CD8-positive, alpha-beta memory T cell (primary cell): ENCODE measurements around the gene PDIA2. TPM values are rescaled to one million over a fixed set of nuclear protein-coding genes. Genes with fewer than 3 reads are reported as not detected.
"Not testable (repeated sequence)": the region's sequence is repeated elsewhere in the genome, so short reads cannot be mapped to it uniquely, and the experiment has no call there.

Experiments
- CTCF ChIA-PET: fragments of 350-600 bp; sonication (Branson Sonifier 250); formaldehyde crosslinking; loops from one replicate; lab custom pipeline; 2021; ENCODE audit warnings: antibody characterized with exemption; lab: Charles Lee
- POLR2A ChIA-PET: fragments of 350-600 bp; sonication (Branson Sonifier 250); formaldehyde crosslinking; loops from one replicate; lab custom pipeline; 2021; ENCODE audit warnings: antibody characterized with exemption; lab: Charles Lee
- DNase-seq, 5 donors: peaks; one replicate each; pipeline versions ENCODE4 v3.0.0 to v3.0.0-alpha.2; 2020 to 2022; ENCODE audit warnings: mixed read lengths in 1 of 5
- H3K27ac ChIP-seq: one replicate; pipeline ENCODE4 v1.7.0; 2013; ENCODE audit warnings: low read depth, mild to moderate bottlenecking, low read length, moderate library complexity
- H3K27me3 ChIP-seq: 2 replicates; pipeline ENCODE4 v1.7.0; 2013; ENCODE audit warnings: low read length, mild to moderate bottlenecking; ENCODE audit not compliant: insufficient read depth, poor library complexity, severe bottlenecking
- H3K36me3 ChIP-seq: 2 replicates; pipeline ENCODE4 v1.7.0; 2013; ENCODE audit warnings: mild to moderate bottlenecking, low read length, moderate library complexity; ENCODE audit not compliant: insufficient read depth
- H3K4me1 ChIP-seq: 2 replicates; pipeline ENCODE4 v1.7.0; 2013; ENCODE audit warnings: mild to moderate bottlenecking, low read length, moderate library complexity; ENCODE audit not compliant: insufficient read depth
- H3K4me3 ChIP-seq: 2 replicates; pipeline ENCODE4 v1.7.0; 2013; ENCODE audit warnings: mild to moderate bottlenecking, low read length
- H3K9me3 ChIP-seq: 2 replicates; pipeline ENCODE4 v1.7.0; 2013; ENCODE audit warnings: mild to moderate bottlenecking, low read length
- H3K27ac Mint-ChIP-seq, 8 donors: one replicate each; pipeline ENCODE4 v1.8.0; 2020 to 2021; ENCODE audit warnings: mixed read lengths in 8 of 8, mild to moderate bottlenecking in 6 of 8, inconsistent platforms in 3 of 8, moderate library complexity in 3 of 8
- H3K27me3 Mint-ChIP-seq, 2 donors: one replicate each; pipeline ENCODE4 v1.8.0; 2020 to 2021; ENCODE audit warnings: mixed read lengths in 2 of 2, mild to moderate bottlenecking in 1 of 2, moderate library complexity in 1 of 2
- H3K36me3 Mint-ChIP-seq, 3 donors: one replicate each; pipeline ENCODE4 v1.8.0; 2020 to 2021; ENCODE audit warnings: mixed read lengths in 3 of 3, inconsistent platforms in 1 of 3, mild to moderate bottlenecking in 1 of 3
- H3K4me1 Mint-ChIP-seq, 3 donors: one replicate each; pipeline ENCODE4 v1.8.0; 2020 to 2021; ENCODE audit warnings: mixed read lengths in 3 of 3, inconsistent platforms in 1 of 3, mild to moderate bottlenecking in 1 of 3
- H3K4me3 Mint-ChIP-seq, 7 donors: one replicate each; pipeline ENCODE4 v1.8.0; 2020 to 2021; ENCODE audit warnings: mixed read lengths in 7 of 7, mild to moderate bottlenecking in 6 of 7, moderate library complexity in 4 of 7, inconsistent platforms in 2 of 7
- H3K9me3 Mint-ChIP-seq, 5 donors: one replicate each; pipeline ENCODE4 v1.8.0; 2020 to 2022; ENCODE audit warnings: mixed read lengths in 5 of 5, mild to moderate bottlenecking in 3 of 5, moderate library complexity in 2 of 5, inconsistent platforms in 1 of 5
- polyA plus RNA-seq: library from polyadenylated mRNA; unstranded; fragments of 300-500 nt; fragmentation: Illumina TruSeq; gene quantifications from one replicate; pipeline ENCODE4 v1.2.3, GENCODE V29; 2021
- total RNA-seq, 2 experiments: library from RNA; stranded (reverse); gene quantifications; one replicate each; pipeline ENCODE4 v1.2.3, GENCODE V29; 2021

The PDIA2 gene
- total and polyA plus RNA-seq, 3 experiments from 2014 or later, result not detected

DNA sequence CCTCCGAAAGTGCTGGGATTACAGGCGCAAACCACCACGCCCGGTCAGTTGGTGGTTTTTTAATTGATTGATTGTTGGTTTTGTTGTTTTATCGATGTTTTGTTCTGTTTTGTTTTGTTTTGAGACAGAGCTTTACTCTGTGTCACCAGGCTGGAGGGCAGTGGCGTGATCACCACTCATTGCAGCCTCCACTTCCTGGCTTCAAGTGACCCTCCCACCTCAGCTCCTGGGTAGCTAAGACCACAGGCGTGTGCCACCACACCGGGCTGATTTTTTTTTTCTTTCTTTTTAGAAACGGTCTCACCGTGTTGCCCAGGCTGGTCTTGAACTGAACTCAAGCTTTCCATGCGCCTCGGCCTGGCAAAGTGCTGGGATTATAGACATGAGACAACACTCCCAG is 35.9 kb upstream of the PDIA2 start:
- Mint-ChIP-seq H3K9me3 (no peaks in the 10 kb centered on the region), H3K27me3 (no peaks in the 10 kb centered on the region), H3K36me3 (peaks cover 0 to 15% (median 5%) of the 10 kb centered on the region in 3 donors), H3K4me3 (no peak overlapping the region), H3K4me1 (peaks cover 2 to 4% (median 3%) of the 10 kb centered on the region in 3 donors), H3K27ac (peak overlapping the region in 2 of 8 donors; percentile 6 to 41)
- H3K4me3 ChIP-seq, result no peak overlapping the region
- CTCF ChIA-PET, result no interaction called here
- H3K4me1 ChIP-seq, result no peaks in the 10 kb centered on the region
- no peaks in the 10 kb centered on the region for H3K27me3 ChIP-seq
- DNase-seq, result no peak
- POLR2A ChIA-PET, result no interaction called here
- no peaks in the 10 kb centered on the region for H3K9me3 ChIP-seq
- no peaks in the 10 kb centered on the region for H3K36me3 ChIP-seq
- no peak overlapping the region for H3K27ac ChIP-seq

DNA sequence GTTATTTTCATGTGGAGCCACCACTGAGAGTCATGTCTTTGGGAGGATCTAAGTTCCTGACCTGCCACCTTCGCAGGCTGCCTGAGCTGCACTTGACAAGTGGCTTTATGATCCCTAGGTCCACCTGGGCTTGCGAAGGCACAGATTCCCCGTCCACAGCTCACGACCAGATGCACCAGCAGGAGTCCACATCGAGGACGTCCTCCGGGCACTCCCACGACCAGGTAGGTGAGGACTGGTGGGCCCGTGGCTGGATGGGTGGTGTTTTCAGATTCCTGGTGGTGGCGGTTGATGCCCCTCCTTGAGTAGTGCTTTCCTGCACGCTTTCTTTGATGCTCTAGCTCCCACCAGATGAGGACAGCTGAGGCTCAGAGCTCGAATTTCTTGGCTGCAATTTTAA is 33.5 kb upstream of the PDIA2 start:
- ChIA-PET CTCF (interaction anchor here (1.2 kb wide), 1 partner anchor 21 kb away, joined by 3 read pairs; no protein-coding TSS in a partner anchor), POLR2A (no interaction called here)
- H3K36me3 ChIP-seq, result no peaks in the 10 kb centered on the region
- H3K4me3 Mint-ChIP-seq, result no peak overlapping the region
- H3K27ac ChIP-seq, result no peak overlapping the region
- peaks cover 0 to 22% (median 6%) of the 10 kb centered on the region in 3 donors for H3K36me3 Mint-ChIP-seq
- H3K27me3 ChIP-seq, result no peaks in the 10 kb centered on the region
- H3K4me1 ChIP-seq, result peaks cover 20% of the 10 kb centered on the region
- peaks cover 15 to 18% (median 18%) of the 10 kb centered on the region in 3 donors for H3K4me1 Mint-ChIP-seq
- no peak overlapping the region for H3K4me3 ChIP-seq
- H3K27ac Mint-ChIP-seq, result peak overlapping the region in 1 of 8 donors; percentile 72
- no peaks in the 10 kb centered on the region for H3K9me3 Mint-ChIP-seq
- no peaks in the 10 kb centered on the region for H3K9me3 ChIP-seq
- DNase-seq, result no peak
- H3K27me3 Mint-ChIP-seq, result no peaks in the 10 kb centered on the region

DNA sequence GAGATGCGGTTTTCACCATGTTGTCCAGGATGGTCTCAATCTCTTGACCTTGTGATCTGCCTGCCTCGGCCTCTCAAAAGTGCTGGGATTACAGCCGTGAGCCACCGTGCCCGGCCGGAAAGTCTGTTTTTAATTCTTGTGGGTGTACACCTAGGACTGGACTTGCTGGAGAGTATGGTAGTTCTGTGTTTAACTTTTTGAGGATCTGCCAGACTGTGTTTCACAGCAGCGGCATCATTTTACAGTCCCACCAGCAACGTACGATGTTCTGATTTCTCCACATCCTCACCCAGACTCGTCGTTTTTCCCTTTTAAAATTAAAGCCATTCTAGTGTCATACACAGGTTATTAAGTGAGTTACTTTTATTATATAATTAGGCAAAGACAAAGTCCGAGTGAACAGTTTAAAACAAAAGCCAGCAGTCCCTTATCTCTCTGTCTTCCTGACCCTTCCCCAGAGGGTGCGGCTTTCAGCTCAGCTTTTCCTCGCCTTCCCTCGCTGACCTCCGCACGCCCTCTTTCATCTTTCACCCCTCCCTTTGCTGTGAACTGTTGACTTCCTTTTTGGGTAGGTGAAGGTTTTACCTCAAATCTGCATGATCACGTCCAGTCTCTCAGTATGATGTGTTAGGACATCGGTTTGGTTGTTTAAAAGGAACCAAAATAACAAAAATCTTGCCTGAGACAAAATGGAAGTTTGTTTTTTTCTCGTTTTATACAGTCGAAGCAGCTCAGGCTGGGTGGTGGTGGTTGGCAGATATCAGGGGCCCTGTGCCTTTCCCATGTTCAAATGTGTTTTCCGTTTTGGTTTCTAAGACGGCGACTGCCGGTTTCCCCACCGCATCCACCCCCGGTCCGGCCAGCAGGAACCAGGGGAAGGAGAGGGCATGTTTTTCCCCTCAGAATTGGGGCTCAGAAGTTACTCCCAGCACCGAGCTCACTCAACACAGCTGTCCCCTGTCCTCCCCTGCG is 30.3 kb upstream of the PDIA2 start:
- ChIA-PET CTCF (interaction anchor here (0.6 to 3.1 kb wide), 2 partner anchors 17 to 182 kb away, joined by 4 to 13 read pairs; no protein-coding TSS in a partner anchor), POLR2A (interaction anchor here (0.6 to 1.9 kb wide), 2 partner anchors 18 to 133 kb away, joined by 5 read pairs; partner anchors contain the start of gene FAM234A)
- no peaks in the 10 kb centered on the region for H3K27me3 Mint-ChIP-seq

DNA sequence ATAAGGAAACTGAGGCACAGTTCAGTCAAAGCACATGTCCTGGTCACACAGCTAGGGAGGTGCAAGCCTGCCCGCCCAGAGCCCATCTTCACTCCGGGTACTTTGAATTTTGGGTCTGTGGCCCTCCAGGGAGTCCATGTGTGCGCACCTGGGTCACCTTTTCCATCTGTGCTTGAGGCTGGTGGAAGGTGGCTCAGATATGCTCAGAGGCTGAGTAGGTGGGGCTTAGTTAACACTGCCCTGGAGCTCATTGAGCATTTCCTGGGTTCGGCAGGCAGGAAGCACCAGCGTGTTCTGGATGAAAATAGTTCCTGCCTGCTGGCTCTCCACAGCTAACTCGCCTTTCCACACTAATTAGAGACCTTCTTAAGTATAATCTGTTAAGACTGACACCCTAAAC is 29.1 kb upstream of the PDIA2 start:
- H3K4me1 ChIP-seq, result peaks cover 20% of the 10 kb centered on the region
- no peaks in the 10 kb centered on the region for H3K9me3 Mint-ChIP-seq
- peak overlapping the region in 3 of 8 donors; percentile 17 to 54 (median 47) for H3K27ac Mint-ChIP-seq
- H3K27ac ChIP-seq, result no peak overlapping the region
- H3K36me3 ChIP-seq, result no peaks in the 10 kb centered on the region
- H3K4me3 ChIP-seq, result no peak overlapping the region
- no peak for DNase-seq
- no peaks in the 10 kb centered on the region for H3K27me3 ChIP-seq
- no peaks in the 10 kb centered on the region for H3K27me3 Mint-ChIP-seq
- POLR2A ChIA-PET, result interaction anchor here (1.9 kb wide), 1 partner anchor 19 kb away, joined by 5 read pairs; the partner anchor contains the start of gene FAM234A
- H3K4me3 Mint-ChIP-seq, result peak overlapping the region in 3 of 7 donors; percentile 8 to 68 (median 39)
- CTCF ChIA-PET, result interaction anchor here (0.8 to 3.1 kb wide), 4 partner anchors 10 to 97 kb away, joined by 3 to 13 read pairs (median 4); no protein-coding TSS in a partner anchor
- H3K4me1 Mint-ChIP-seq, result peaks cover 16 to 18% (median 18%) of the 10 kb centered on the region in 3 donors
- H3K9me3 ChIP-seq, result no peaks in the 10 kb centered on the region
- H3K36me3 Mint-ChIP-seq, result peaks cover 4 to 38% (median 12%) of the 10 kb centered on the region in 3 donors

More for the DNA sequence above, 30.3 kb upstream of the PDIA2 start:
- Histone ChIP-seq H3K27ac (peak overlapping the region; percentile 59), H3K9me3 (no peaks in the 10 kb centered on the region), H3K27me3 (no peaks in the 10 kb centered on the region), H3K4me3 (peak overlapping the region; percentile 40), H3K36me3 (no peaks in the 10 kb centered on the region), H3K4me1 (peaks cover 20% of the 10 kb centered on the region)
- peak in 2 of 5 donors; percentile 21 to 38 for DNase-seq
- Mint-ChIP-seq H3K4me3 (peak overlapping the region; percentile 67 to 92 (median 81)), H3K27ac (peak overlapping the region; percentile 34 to 98 (median 92)), H3K9me3 (no peaks in the 10 kb centered on the region), H3K36me3 (peaks cover 4 to 43% (median 12%) of the 10 kb centered on the region in 3 donors), H3K4me1 (peaks cover 16 to 18% (median 18%) of the 10 kb centered on the region in 3 donors)

DNA sequence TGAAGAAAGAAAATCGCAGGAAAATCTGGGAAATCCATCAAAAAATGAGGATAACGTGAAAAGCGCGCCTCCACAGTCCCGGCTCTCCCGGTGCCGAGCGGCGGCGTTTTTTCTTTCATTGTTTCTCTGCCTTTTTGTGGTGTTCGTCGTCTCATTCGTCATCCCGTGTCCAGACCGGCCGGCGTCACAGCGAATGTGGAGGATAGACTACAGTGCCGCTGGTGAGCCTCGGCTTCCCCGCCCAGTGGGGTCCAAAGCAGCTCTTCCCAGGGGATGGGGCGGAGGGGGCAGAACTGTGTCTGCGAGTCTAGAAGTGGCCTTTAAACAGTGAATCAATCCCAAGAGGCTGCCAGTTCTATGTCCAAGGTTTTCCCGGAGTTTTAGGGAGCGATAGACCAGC is 28.5 kb upstream of the PDIA2 start:
- H3K36me3 Mint-ChIP-seq, result peaks cover 4 to 44% (median 12%) of the 10 kb centered on the region in 3 donors
- H3K27ac Mint-ChIP-seq, result no peak overlapping the region
- peaks cover 20% of the 10 kb centered on the region for H3K4me1 ChIP-seq
- no peaks in the 10 kb centered on the region for H3K27me3 Mint-ChIP-seq
- H3K4me1 Mint-ChIP-seq, result peaks cover 16 to 22% (median 18%) of the 10 kb centered on the region in 3 donors
- no peak for DNase-seq
- no peaks in the 10 kb centered on the region for H3K27me3 ChIP-seq
- POLR2A ChIA-PET, result no interaction called here
- H3K9me3 ChIP-seq, result no peaks in the 10 kb centered on the region
- H3K9me3 Mint-ChIP-seq, result no peaks in the 10 kb centered on the region
- peak overlapping the region in 1 of 7 donors; percentile 9 for H3K4me3 Mint-ChIP-seq
- no peaks in the 10 kb centered on the region for H3K36me3 ChIP-seq
- H3K27ac ChIP-seq, result no peak overlapping the region
- CTCF ChIA-PET, result interaction anchor here (1.0 to 3.1 kb wide), 4 partner anchors 10 to 137 kb away, joined by 3 to 13 read pairs (median 4); no protein-coding TSS in a partner anchor
- H3K4me3 ChIP-seq, result no peak overlapping the region

- H3K27me3 ChIP-seq, result no peaks in the 10 kb centered on the region
- CTCF ChIA-PET, result interaction anchor here (1.0 to 3.1 kb wide), 3 partner anchors 19 to 138 kb away, joined by 3 to 13 read pairs (median 5); no protein-coding TSS in a partner anchor
- Mint-ChIP-seq H3K27ac (no peak overlapping the region), H3K27me3 (no peaks in the 10 kb centered on the region), H3K36me3 (peaks cover 4 to 47% (median 13%) of the 10 kb centered on the region in 3 donors), H3K4me3 (peak overlapping the region in 1 of 7 donors; percentile 68), H3K4me1 (peaks cover 16 to 22% (median 18%) of the 10 kb centered on the region in 3 donors), H3K9me3 (no peaks in the 10 kb centered on the region)
- no peak overlapping the region for H3K4me3 ChIP-seq
- POLR2A ChIA-PET, result no interaction called here
- no peak overlapping the region for H3K27ac ChIP-seq
- no peak for DNase-seq
- H3K36me3 ChIP-seq, result no peaks in the 10 kb centered on the region
- no peaks in the 10 kb centered on the region for H3K9me3 ChIP-seq
- peaks cover 20% of the 10 kb centered on the region for H3K4me1 ChIP-seq
These were observed 27.8 kb upstream of the PDIA2 start for GRCh38 chr16:255183-255582.

GRCh38 chr16:258091-258490 is 24.9 kb upstream of the PDIA2 start:
- H3K9me3 ChIP-seq, H3K27me3 ChIP-seq, H3K27me3 Mint-ChIP-seq, H3K4me3 ChIP-seq, H3K4me3 Mint-ChIP-seq, DNase-seq, H3K27ac Mint-ChIP-seq, H3K27ac ChIP-seq, POLR2A ChIA-PET, H3K36me3 ChIP-seq, H3K9me3 Mint-ChIP-seq, CTCF ChIA-PET: not testable (repeated sequence)
- Mint-ChIP-seq H3K36me3 (peaks cover 4 to 60% (median 12%) of the 10 kb centered on the region in 3 donors), H3K4me1 (peaks cover 6 to 13% (median 8%) of the 10 kb centered on the region in 3 donors)
- H3K4me1 ChIP-seq, result peaks cover 10% of the 10 kb centered on the region
